Measurements from ENCODE around the gene TSPAN18. TPM values are rescaled to one million over a fixed set of nuclear protein-coding genes. Genes with fewer than 3 reads are reported as not detected.

The TSPAN18 gene
- total and polyA plus RNA-seq, 2 experiments from 2014 or later: 6.0 to 10.6 TPM

GRCh38 chr11:44915621-44916020 lies 188.9 kb downstream of the TSPAN18 start:
- H3K9me3 Mint-ChIP-seq: no peaks in the 10 kb centered on the region
- H3K4me3 Mint-ChIP-seq: no peak overlapping the region
- H3K79me2 ChIP-seq (replicated peaks; ENCODE audit: insufficient read depth): no peaks in the 10 kb centered on the region
- H3K4me2 ChIP-seq: no peak overlapping the region
- no peak for TF ChIP-seq JUNB (IDR thresholded peaks at IDR 0.05; ENCODE audit: unreplicated experiment)
- TF ChIP-seq, protein P1, sequence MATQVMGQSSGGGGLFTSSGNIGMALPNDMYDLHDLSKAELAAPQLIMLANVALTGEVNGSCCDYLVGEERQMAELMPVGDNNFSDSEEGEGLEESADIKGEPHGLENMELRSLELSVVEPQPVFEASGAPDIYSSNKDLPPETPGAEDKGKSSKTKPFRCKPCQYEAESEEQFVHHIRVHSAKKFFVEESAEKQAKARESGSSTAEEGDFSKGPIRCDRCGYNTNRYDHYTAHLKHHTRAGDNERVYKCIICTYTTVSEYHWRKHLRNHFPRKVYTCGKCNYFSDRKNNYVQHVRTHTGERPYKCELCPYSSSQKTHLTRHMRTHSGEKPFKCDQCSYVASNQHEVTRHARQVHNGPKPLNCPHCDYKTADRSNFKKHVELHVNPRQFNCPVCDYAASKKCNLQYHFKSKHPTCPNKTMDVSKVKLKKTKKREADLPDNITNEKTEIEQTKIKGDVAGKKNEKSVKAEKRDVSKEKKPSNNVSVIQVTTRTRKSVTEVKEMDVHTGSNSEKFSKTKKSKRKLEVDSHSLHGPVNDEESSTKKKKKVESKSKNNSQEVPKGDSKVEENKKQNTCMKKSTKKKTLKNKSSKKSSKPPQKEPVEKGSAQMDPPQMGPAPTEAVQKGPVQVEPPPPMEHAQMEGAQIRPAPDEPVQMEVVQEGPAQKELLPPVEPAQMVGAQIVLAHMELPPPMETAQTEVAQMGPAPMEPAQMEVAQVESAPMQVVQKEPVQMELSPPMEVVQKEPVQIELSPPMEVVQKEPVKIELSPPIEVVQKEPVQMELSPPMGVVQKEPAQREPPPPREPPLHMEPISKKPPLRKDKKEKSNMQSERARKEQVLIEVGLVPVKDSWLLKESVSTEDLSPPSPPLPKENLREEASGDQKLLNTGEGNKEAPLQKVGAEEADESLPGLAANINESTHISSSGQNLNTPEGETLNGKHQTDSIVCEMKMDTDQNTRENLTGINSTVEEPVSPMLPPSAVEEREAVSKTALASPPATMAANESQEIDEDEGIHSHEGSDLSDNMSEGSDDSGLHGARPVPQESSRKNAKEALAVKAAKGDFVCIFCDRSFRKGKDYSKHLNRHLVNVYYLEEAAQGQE (IDR thresholded peaks at IDR 0.05; ENCODE audit: unreplicated experiment): no peak
- no peak for TF ChIP-seq POLR2AphosphoS5 (IDR thresholded peaks at IDR 0.05; ENCODE audit: low read depth)
- TF ChIP-seq CTCF (conservative IDR thresholded peaks at IDR 0.05; ENCODE audit: low read depth in 2 of 2): no peak
- no peak for TF ChIP-seq CREB1 (CRISPR knock-in tag; IDR thresholded peaks at IDR 0.05; ENCODE audit: low read depth)
- no peak for TF ChIP-seq EZH2phosphoT487 (IDR thresholded peaks at IDR 0.05; ENCODE audit: unreplicated experiment)
- TF ChIP-seq EZH2 (IDR thresholded peaks at IDR 0.05; ENCODE audit: low read depth, unreplicated experiment): no peak
- no peak for TF ChIP-seq STAT1 (IDR thresholded peaks at IDR 0.05; ENCODE audit: unreplicated experiment)
- TF ChIP-seq ETS1 (IDR thresholded peaks at IDR 0.05): no peak
- no peak for TF ChIP-seq NANOG (IDR thresholded peaks at IDR 0.05; ENCODE audit: borderline replicate concordance)
- TF ChIP-seq ZNF114 (CRISPR knock-in tag; IDR thresholded peaks at IDR 0.05): no peak
- no peak for TF ChIP-seq ZNF331 (CRISPR knock-in tag; IDR thresholded peaks at IDR 0.05; ENCODE audit: low read depth)
- TF ChIP-seq ZNF462 (CRISPR knock-in tag; IDR thresholded peaks at IDR 0.05): no peak
- H3K27ac Mint-ChIP-seq: no peak overlapping the region
- H4K20me1 ChIP-seq (replicated peaks; ENCODE audit: insufficient read depth): no peaks in the 10 kb centered on the region
- peaks cover 7% of the 10 kb centered on the region for H3K27me3 Mint-ChIP-seq (ENCODE audit: insufficient read depth, low read depth, poor library complexity)
- H3K9me2 ChIP-seq (ENCODE audit: insufficient read depth): no peaks in the 10 kb centered on the region
- H3K4me3 ChIP-seq: no peak overlapping the region
- no peak overlapping the region for H2AFZ ChIP-seq
- H3F3A ChIP-seq (replicated peaks; ENCODE audit: low read depth): 0 out of 2 replicates have a peak, but pooled peaks cover 3% of the 10 kb centered on the region
- no peak overlapping the region for H3K27ac ChIP-seq (ENCODE audit: low read depth)
- H3K27me3 ChIP-seq (ENCODE audit: insufficient read depth): no peaks in the 10 kb centered on the region
- H3K36me3 Mint-ChIP-seq (ENCODE audit: low read depth): no peaks in the 10 kb centered on the region
- DNase-seq (ENCODE audit: low spot score) (no peak), ATAC-seq (no peak)
- H3K4me1 Mint-ChIP-seq: peaks cover 16% of the 10 kb centered on the region
- no peaks in the 10 kb centered on the region for H3K36me3 ChIP-seq (ENCODE audit: insufficient read depth)
- H3K4me1 ChIP-seq (ENCODE audit: insufficient read depth): peaks cover 9% of the 10 kb centered on the region; the same call in 1 of the 2 replicates

Measured in GM23338 (cell line).